Umbilical cord (tissue), 2 donors: ENCODE measurements around the gene KRT71. TPM values are rescaled to one million over a fixed set of nuclear protein-coding genes. Genes with fewer than 3 reads are reported as not detected.

Experiments used
- DNase-seq: peaks from one replicate; pipeline ENCODE4 v3.0.0-alpha.2; 2015; ENCODE audit warnings: low spot score
- total RNA-seq: library from RNA; depleted of rRNA; stranded (reverse); fragments of >200 nt; gene quantifications from one replicate; pipeline ENCODE4 v1.2.3, GENCODE V29; 2014; ENCODE audit warnings: low replicate concordance; ENCODE audit not compliant: insufficient read depth

The KRT71 gene
- total RNA-seq, 1 donor from 2014 or later: not detected

DNA sequence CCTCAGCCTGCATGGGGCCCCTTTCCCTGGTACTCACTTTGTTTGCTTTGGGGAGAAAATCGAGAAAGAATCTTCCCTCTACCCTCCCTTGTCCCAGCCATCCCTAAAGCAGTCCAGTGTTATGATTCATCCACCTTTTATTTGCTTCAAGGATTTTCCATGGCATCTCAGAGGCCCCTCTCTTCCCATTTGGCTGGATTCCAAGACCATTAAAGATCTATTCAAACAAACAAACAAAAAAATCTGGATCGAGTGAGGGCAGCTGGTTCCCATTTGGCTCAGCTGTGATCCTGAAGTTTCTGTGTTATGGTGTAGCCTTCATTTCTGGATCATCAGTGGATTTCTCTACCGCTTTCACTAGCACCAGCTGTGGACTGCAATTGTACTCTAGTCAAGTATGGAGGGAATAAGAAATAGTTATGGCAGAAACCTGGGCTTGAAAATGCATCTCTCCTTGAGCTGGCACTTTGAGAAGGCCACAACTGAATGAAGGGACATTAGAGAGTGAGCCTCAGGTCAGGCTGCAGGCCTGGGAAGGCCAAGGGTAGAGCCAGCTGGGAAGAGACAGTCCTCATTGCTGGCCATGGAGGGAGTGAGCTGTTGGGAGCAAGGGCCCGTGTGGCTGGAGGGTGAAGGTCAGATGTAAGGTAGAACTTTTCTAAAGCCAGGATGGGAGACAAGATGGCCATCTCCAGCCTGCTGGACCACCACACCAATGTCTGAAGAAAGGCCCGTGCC is 13.7 kb downstream of the KRT71 start:
- peak; percentile 84 for DNase-seq

DNA sequence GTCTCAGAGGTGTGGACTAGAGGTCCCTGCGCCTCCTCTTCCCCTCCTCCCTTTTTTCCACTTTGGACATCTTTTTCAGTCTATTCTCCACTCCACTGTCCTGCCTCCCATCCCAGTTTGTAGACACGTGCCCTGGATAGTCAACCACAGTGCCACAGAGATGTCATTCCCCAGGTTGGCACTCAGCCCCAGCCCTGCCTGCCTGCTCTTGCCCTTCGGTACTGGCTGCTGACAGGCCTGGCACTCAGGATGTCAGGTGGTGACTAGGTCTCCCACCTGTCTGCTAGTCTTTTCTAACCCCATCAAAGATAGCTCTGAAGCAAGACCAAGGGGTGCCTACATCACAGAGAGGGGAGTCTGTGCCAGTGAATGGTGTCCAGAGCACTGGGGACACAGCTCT is 15.8 kb downstream of the KRT71 start:
- no peak for DNase-seq

DNA sequence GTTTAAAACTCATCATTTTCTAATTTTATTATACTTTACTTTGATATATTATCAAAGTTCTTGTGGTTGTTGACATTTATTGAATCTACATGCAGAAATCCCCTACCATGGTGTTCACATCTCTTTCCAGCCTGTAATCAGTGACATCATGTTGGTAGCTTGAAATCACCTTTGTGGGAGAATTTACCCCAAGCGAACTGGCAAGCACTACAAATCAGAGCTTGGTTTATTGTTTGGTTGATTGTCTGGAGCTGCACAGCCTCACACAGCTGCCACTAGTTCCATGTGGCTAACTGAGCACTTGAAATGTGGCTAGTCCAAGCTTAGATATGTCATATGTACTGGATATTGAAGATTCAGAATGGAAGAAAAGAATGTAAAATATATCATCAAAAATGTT is 17.4 kb downstream of the KRT71 start:
- DNase-seq: no peak

DNA sequence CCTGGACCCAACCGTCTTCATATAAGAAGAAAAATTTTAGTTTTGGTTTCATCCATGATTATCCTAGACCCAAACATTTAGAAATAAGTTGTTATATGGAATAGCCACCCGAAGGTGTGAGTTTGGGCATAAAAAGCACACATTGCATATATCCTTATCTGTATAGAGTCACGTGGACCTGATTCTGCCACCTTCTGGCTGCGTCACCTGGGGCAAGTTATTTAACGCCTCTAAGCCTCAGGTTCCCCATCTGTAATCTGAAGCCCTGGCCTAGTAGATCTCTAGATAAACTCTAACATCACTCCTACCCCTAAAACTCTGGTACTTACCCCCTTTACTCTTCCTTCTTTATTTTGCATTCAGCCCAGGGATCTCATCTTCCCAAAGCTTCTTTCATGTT is 18.5 kb downstream of the KRT71 start:
- no peak for DNase-seq

DNA sequence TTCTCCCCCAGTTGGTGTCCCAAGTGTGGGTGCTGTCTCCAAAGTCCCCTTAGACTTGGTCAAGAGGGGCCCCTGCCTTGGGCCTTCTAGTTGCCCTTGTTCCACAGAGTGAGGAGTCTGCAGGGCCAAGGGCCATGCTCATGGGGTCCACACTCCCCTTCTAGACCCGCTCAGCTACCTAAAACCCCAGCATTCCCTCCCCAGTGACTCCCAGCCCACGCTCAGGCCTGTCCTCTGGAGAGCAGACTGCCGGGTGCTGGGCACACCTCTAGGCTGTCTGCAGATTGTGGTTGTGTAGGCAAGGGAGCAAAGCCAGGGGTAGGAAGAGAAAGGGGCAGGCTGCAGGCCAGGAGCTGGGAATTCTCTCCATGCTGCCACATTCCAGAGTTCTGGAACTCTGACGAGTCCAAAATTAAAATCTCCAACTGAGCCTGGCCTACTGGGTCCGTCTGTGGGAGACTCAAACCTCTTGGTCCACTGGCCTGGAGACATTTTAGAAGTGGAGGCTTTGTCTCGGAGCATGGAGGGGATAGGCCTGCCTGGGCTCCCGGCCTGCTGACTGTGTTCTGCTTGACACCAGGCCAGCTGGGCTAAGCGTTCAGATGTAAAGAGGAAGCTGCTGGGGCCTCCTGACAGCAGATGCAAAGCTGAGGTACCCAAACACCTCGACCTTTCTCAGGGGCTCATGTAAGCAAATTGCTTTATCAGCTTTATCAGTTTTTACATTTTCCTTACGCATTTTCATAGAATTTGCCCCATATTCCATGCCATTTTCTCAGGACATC is 19.1 kb downstream of the KRT71 start:
- DNase-seq: peak; percentile 49

DNA sequence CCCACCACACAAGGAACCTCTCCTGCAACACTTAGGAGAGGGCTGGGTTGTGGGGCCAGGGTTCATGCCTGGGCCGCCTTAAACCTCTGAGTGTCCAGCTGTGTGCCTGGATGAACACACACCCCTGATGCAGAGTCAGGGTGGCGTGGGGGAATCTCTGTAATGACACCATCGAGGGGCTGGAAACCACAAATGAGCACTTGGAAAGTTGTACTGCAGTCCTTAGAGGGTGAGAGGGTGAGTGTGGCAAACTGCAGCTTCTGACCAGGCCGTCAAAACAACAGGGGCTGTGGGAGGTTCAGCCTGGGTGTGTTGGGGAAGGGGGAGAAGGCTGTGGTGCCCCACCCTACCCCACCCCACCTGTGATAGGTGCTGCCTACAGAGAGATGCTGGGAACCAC is 20.3 kb downstream of the KRT71 start:
- no peak for DNase-seq

DNA sequence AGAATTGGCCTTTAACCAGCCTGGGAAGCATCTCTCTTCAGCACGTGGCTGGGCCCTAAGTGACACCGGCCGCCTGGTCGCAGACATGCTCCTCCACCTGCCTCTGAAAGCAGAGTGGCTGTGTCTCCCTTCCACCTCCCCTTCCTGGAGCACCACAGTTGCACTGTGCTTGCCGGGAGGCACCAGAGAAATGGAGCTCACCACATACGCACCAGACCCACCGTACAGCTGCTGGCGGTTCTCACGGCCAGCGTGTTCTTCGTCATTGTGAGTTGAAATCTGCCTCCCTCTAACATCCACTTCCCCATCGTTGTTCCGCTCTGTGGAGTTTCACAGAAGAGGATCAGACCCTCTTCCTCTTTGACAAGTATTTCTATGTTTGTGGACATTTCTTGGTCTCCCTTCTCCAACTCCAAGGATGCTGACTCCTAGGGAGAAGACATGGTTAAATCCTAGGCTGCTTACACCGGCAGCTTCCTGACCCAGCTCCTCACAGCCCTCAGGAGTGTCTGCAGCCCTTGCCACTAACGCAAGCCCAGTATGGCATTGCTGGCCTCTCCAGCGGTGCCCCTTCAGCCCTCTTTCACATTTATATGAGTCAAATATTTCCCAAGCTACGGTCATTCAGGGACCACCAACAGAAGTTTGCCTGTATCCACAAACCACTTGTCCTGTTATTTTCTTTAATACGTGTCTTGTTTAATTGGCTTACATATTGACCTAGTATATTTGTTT is 21.2 kb downstream of the KRT71 start:
- no peak for DNase-seq

DNA sequence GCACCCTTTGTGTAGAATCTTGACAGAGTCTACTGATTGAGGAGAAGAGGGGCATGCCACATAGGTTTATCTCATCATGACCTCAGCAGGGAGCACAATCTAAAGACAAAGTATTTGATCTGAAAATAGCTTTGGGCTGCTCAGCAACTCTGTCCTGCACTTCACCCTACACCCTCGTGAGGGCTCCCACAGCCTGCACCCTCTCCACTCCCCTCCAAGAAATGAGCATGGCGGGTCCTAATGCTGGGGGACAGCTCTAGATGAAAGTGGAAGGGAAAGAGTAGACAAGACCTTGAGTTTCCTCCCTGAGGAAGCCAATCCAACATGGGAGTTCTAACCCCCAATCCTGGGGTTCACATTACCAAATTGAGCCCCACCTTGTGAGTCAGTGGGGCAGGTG is 22.0 kb downstream of the KRT71 start:
- no peak for DNase-seq

DNA sequence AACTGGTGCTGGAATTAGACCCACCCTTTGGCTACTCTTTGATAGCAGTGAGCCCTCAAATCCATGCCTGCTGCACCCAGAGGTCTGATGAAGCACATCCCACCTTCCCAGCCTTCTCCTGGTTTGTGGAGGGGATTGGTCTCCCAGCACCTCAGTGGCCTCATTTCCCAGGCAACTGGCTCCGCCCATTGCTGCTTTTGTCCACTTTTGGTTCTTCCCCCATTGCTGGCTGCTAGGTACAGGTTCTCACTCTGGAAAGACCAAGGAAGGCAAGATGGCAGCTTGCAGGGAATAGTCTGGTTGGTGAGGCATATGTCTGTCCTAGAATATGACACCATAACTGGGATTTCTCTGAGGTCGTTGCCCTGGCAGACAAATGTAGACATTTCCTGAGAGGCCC is 22.6 kb downstream of the KRT71 start:
- no peak for DNase-seq

DNA sequence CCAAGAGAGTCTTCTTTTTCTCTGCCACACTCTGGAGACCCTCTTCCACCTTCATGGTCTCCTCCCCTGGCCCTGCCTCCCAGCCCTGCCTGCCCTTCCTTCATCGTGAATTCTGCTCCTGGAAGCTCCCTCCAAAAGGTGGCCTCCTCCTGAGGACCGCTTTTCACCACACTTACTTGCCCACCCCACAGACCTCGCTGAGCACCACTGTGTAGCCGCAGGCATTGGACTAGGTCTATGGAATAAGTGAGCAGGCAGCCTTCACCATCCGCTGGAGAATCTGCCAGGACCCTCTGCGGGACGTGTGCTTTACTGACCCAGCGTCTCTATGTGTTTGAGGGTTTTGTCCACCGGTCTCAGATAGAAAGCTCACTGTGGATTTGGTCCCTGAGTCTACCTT is 23.1 kb downstream of the KRT71 start:
- no peak for DNase-seq

DNA sequence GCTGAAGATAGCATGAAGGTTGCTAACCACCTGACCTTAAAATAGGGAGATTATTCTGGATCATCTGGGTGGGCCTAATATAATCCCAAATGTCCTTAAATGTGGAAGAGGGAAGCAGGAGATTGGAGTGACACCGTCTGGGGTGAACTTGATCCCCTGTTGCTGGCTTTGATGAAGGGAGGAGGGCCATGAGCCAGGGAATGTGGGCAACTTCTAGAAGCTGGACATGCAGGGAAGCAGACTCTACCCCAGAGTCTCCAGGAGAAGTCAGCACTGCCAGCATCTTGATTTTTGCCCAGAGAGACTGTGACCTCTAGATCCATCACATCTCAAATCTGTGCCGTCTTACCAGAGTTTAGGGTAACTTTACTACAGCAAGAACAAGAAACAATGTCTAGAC is 23.5 kb downstream of the KRT71 start:
- no peak for DNase-seq

DNA sequence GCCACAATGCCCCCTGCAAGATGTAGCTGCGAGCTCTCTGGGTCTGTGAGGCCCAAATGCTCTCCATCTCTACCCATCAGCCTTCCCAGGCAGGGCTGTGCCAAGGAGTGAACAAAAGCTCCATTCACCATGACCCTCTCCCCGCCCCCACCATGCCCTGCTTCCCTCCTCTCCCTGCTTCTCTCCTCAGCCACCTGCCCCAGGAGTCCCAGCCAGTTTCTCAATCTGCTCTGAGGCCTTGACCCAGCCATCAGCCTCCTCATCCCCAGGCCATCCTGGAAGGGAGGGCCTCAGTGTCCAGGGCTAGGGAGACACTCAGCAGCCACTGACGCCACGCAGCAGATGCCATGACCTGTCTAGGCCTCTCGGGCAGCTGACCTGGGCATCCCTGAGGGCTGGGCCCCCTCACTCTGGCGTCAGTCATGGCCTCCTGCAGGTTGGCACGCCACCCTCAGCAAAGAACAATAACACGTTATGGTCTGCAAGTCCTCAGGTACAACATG is 24.3 kb downstream of the KRT71 start:
- DNase-seq: no peak

DNA sequence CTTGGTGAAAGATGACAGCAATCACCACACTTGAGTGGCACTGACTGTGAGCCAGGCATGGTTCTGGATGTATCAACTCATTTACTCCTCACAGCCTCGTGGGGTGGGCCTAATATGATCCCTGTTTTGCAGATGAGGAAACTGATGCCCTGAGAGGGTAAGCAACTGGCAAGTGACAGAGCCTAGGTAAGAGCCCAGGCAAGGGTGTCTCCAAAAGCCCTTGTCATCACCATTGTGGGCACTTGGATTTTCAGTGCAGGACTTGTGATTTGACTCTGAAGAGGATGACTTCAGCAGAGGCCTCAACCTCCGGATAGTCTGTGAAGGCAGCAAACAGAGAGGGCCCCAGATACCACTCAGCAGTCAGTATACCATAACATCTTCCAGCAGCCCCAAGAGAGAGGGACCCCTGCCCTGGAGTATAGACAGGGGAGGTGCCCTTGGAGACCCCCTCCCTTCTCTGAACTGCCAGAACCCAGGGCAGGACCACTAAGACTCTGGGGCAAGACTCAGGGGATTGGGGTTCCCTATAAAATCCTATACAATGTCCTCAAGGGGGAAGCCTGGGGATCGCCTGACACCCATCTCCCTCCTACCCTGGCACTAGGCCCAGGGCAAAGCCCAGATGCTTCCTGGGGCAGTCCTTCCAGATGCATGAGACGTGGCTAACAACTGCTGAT is 25.7 kb downstream of the KRT71 start:
- no peak for DNase-seq

DNA sequence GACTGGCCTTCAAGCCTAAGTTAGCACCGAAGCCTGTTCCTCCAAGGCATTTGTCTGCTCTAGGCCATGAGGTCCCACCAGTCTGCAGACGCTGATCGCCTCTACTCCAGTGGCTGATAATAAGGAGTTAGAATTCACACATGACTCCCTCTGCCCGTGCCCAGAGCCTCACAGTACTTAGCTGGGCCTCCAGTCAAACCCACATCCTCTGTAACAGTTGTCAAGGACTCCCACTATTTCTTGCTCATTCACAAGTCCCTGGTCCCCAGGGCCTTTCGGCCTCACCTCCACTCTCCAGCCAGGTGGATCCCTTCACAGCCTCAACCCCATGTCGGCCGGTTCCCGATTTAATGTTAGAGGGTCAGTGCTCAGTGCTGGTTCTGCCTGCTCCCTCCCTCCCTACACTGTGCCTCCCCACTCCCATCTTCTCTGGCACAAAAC is 26.4 kb downstream of the KRT71 start:
- DNase-seq: no peak

DNA sequence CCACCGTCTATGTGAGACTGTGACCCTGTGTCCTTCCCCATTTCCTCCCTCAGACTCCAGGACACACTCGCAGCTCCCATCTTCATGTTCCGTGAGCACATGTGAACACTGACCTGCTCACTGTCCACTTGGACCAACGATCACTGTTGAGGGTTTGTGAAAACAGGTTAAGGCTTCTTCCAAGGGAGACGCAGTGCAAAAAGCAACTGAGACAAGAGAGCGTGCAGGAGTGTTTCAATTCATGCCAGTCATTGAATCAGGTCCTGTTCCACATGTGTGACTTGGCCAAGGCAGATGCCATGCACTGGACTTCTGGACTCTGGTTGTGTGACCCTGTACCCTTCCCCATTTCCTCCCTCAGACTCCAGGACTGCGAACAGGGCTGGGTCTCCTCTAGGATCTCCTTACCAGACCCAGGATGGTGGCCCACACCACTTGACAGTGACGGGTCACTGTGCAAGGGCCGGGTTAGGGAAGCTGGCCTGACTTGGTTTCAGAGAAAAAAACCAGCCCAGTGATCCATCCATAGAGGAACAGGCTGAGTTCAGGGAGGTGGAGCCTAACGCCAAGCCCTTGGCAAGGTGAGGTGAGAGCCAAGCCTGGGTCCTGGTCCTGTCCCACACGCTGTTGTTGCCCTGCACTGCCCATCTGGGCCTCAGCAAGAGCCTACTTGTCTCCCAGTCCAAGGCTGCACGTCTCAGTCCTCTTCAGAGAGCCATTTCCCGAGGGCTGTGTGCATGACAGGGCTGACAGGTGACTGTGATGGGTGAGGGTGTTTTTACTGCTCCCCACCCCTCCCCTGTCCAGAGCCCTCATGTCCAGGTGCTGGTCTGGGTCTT is 27.1 kb downstream of the KRT71 start:
- DNase-seq: no peak

DNA sequence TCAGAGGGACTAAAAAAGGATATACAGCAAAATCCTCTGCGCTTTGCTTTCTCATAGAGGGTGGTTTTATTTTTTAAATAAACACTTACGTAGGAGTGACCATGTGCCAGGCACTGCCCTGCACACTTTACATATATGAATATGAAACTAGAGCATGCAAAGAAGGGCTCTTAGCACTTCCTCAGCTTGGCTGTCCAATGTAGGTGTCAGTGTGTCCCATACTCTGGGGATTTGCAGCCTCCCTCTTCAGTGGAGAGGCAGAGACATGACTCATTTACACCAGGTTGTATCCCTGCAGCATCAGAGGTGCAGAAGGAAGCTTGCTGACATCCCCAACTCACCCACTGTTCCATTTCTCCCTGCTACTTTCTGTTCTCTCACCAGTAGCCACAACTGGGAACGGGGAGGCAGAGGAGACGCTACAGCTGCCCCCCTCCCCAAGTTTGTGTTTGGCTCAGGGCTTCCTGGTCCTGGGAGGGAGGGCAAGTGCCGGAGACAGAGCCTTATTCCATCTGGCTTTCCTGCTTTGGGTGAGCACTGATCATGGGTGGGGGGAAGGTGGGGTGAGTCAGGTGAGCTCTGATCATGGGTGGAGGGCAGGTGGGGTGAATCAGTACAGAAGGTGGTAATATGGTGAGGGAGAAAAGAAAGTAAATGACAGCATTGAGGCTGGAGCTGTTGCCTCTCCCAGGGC is 27.9 kb downstream of the KRT71 start:
- DNase-seq: no peak

DNA sequence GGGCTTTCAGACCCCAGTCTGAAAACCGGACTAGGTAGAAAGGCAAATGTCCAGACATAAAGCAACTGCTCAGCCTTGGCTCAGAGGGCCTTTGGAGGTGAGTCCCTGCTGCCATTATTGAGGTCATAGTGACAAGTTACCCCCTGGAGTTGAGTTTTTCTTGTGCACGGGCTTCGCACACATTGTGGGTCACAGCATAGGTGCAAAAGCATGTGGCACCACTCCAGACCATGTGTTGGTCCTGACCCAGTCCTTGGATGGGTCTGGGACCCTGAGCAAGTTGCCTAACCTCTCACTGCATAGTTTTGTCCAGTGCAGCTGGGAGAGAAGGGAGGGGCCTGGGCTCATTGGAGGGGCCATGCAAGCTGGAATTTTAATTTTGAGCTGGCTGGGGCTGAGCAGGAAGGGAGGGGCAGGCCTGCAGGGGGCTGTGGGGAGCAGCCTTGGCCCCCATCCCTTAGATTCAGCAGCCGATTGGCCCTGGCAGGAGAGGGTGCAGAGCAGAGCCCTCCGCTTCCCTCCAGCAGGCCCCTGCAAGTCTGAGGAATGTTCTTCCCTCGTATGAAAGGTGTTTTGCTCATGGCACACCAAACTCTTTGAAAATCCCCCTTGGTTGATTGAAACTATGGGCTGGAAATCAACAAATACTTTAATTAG is 28.6 kb downstream of the KRT71 start:
- peak; percentile 54 for DNase-seq

DNA sequence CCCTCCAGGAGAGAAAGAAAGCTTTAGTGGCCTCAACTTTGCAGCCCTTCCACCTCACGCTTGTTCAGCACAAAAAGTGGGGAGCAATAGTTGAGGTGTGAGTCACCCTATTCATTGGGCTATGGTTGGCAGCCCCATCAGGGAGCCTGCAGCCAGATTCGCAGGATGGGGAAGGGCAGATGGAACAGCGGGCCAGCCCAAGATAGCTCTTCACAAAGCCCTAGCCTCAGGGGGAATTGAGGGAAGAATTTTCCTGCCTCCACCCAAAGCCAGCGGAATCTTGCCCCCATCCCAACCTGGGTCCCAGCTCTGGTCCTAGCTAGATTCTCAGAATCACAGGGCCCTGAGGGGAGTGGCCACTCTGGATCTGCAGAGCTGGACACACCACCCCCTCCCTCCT is 29.1 kb downstream of the KRT71 start:
- DNase-seq: no peak

DNA sequence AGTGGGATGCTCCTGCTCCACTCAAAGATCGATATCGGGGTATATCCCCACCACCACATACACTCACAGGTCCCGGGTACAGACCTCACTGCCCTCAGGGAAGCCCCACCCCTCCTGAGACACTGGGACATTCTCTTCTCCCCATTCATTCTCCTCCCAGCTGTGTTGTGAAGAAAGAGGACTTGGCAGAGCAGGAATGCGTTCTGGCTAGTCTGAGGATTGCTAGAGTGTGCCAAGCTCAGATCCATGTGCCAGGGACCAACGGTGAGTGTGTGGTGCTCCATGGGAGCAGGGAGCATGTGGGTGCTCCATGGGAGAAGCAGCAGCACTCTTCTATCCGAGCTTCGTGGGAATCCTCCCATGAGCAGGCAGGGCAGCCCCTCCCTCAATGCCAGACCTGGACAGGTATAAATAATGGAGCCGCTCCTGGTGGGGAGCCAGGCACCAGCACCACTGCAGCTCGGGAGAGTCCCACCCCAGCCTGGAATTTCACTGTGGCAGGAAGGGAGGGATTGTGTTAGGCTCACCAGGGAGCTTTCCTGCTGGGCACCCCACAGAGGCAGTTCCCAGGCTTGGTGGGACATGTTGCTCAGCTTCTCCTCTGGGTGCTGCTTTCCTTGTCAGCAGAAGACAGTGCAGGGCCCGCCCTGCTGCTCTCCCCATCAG is 30.5 kb downstream of the KRT71 start:
- no peak for DNase-seq
